H9 (cell line): Measurements from ENCODE around the gene RFPL1. TPM values are rescaled to one million over a fixed set of nuclear protein-coding genes. Genes with fewer than 3 reads are reported as not detected.

ENCODE experiments used
- DNase-seq: peaks from one replicate; pipeline ENCODE4 v3.0.0-alpha.2; 2017
- H2AFZ ChIP-seq: one replicate; pipeline ENCODE4 v1.6.1; 2013; ENCODE audit warnings: mild to moderate bottlenecking, low read length, control low read depth, moderate library complexity
- H2AK5ac ChIP-seq: 2 replicates; pipeline ENCODE4 v1.6.1; 2013; ENCODE audit warnings: low read length, control low read depth, mixed read lengths; ENCODE audit not compliant: insufficient read length
- H2BK120ac ChIP-seq: one replicate; pipeline ENCODE4 v1.6.1; 2013; ENCODE audit warnings: low read depth, mild to moderate bottlenecking, low read length, control low read depth, inconsistent platforms; ENCODE audit not compliant: poor library complexity, severe bottlenecking
- H2BK12ac ChIP-seq: 2 replicates; pipeline ENCODE4 v1.6.1; 2013; ENCODE audit warnings: low read length, control low read depth, mixed read lengths, low read depth; ENCODE audit not compliant: insufficient read length
- H2BK15ac ChIP-seq: 2 replicates; pipeline ENCODE4 v1.6.1; 2013; ENCODE audit warnings: low read depth, low read length, control low read depth
- H2BK20ac ChIP-seq: one replicate; pipeline ENCODE4 v1.6.1; 2013; ENCODE audit warnings: low read depth, mild to moderate bottlenecking, low read length, control low read depth, inconsistent platforms; ENCODE audit not compliant: poor library complexity, severe bottlenecking
- H2BK5ac ChIP-seq: 2 replicates; pipeline ENCODE4 v1.6.1; 2013; ENCODE audit warnings: low read length, control low read depth, mixed read lengths; ENCODE audit not compliant: insufficient read length
- H3K14ac ChIP-seq: 2 replicates; pipeline ENCODE4 v1.6.1; 2013; ENCODE audit warnings: low read length, control low read depth; ENCODE audit not compliant: insufficient read depth
- H3K18ac ChIP-seq: 2 replicates; pipeline ENCODE4 v1.6.1; 2013; ENCODE audit warnings: low read depth, mild to moderate bottlenecking, mixed read lengths, low read length, control low read depth; ENCODE audit not compliant: insufficient read length
- H3K23ac ChIP-seq: 2 replicates; pipeline ENCODE4 v1.6.1; 2013; ENCODE audit warnings: low read length, control low read depth, mixed read lengths, low read depth; ENCODE audit not compliant: insufficient read length
- H3K23me2 ChIP-seq: 2 replicates; pipeline ENCODE4 v1.6.1; 2013; ENCODE audit warnings: low read depth, mild to moderate bottlenecking, mixed read lengths, low read length, control low read depth; ENCODE audit not compliant: insufficient read length, poor library complexity, severe bottlenecking
- H3K27ac ChIP-seq: 2 replicates; pipeline ENCODE4 v1.5.1; 2013; ENCODE audit warnings: low read length, control low read depth, mixed read lengths, low read depth; ENCODE audit not compliant: insufficient read length
- H3K27me3 ChIP-seq: 2 replicates; pipeline ENCODE4 v1.6.1; 2013; ENCODE audit warnings: low read length, control low read depth, inconsistent platforms; ENCODE audit not compliant: insufficient read depth
- H3K4ac ChIP-seq: 2 replicates; pipeline ENCODE4 v1.6.1; 2013; ENCODE audit warnings: low read depth, mild to moderate bottlenecking, control low read depth, inconsistent platforms, low read length, moderate library complexity
- H3K4me1 ChIP-seq: 2 replicates; pipeline ENCODE4 v1.6.1; 2013; ENCODE audit warnings: low read length, control low read depth, inconsistent platforms; ENCODE audit not compliant: insufficient read depth
- H3K4me2 ChIP-seq: 2 replicates; pipeline ENCODE4 v1.6.1; 2013; ENCODE audit warnings: low read length, control low read depth, mixed read lengths; ENCODE audit not compliant: insufficient read length, insufficient read depth
- H3K56ac ChIP-seq: 2 replicates; pipeline ENCODE4 v1.6.1; 2013; ENCODE audit warnings: low read depth, mild to moderate bottlenecking, mixed read lengths, low read length, control low read depth; ENCODE audit not compliant: insufficient read length
- H3K79me1 ChIP-seq: 2 replicates; pipeline ENCODE4 v1.6.1; 2013; ENCODE audit warnings: low read depth, mild to moderate bottlenecking, moderate library complexity, low read length, control low read depth, inconsistent platforms; ENCODE audit not compliant: insufficient read depth, poor library complexity, severe bottlenecking
- H3K79me2 ChIP-seq: 2 replicates; pipeline ENCODE4 v1.6.1; 2013; ENCODE audit warnings: low read length, control low read depth, inconsistent platforms; ENCODE audit not compliant: insufficient read depth
- H3K9ac ChIP-seq: 2 replicates; pipeline ENCODE4 v1.6.1; 2013; ENCODE audit warnings: low read length, control low read depth, mixed read lengths; ENCODE audit not compliant: insufficient read length; ENCODE audit errors: extremely low read depth
- H3K9me3 ChIP-seq: one replicate; pipeline ENCODE4 v1.6.1; 2013; ENCODE audit warnings: low read depth, low read length, inconsistent platforms; ENCODE audit not compliant: control insufficient read depth
- H3T11ph ChIP-seq: one replicate; pipeline ENCODE4 v1.6.1; 2013; ENCODE audit warnings: mild to moderate bottlenecking, low read length, control low read depth, inconsistent platforms
- H4K20me1 ChIP-seq: one replicate; pipeline ENCODE4 v1.6.1; 2013; ENCODE audit not compliant: control insufficient read depth, insufficient read length, insufficient read depth
- H4K5ac ChIP-seq: 2 replicates; pipeline ENCODE4 v1.6.1; 2013; ENCODE audit warnings: low read depth, mild to moderate bottlenecking, mixed read lengths, low read length, control low read depth; ENCODE audit not compliant: insufficient read length
- H4K8ac ChIP-seq: replicated peaks from 2 replicates; pipeline ENCODE4 v1.6.1; 2013; ENCODE audit warnings: low read length, control low read depth, mixed read lengths, low read depth; ENCODE audit not compliant: insufficient read length
- H4K91ac ChIP-seq: 2 replicates; pipeline ENCODE4 v1.6.1; 2013; ENCODE audit warnings: low read depth, mild to moderate bottlenecking, moderate library complexity, mixed read lengths, low read length, control low read depth; ENCODE audit not compliant: insufficient read length
- H3K27ac Mint-ChIP-seq, 3 experiments: 2 replicates in 2 of 3; 3 replicates in 1 of 3; pipeline ENCODE4 v1.8.0; 2020 to 2021; ENCODE audit warnings: mixed read lengths in 3 of 3, mild to moderate bottlenecking in 1 of 3, moderate library complexity in 1 of 3
- H3K27me3 Mint-ChIP-seq: 2 replicates; pipeline ENCODE4 v1.8.0; 2021; ENCODE audit warnings: low read depth, mild to moderate bottlenecking, moderate library complexity, mixed read lengths
- H3K36me3 Mint-ChIP-seq, 3 experiments: 2 replicates in 2 of 3; 3 replicates in 1 of 3; pipeline ENCODE4 v1.8.0; 2020 to 2021; ENCODE audit warnings: low read depth in 3 of 3, mixed read lengths in 3 of 3; ENCODE audit not compliant: insufficient read depth in 1 of 3
- H3K4me1 Mint-ChIP-seq, 2 experiments: 2 replicates each; pipeline ENCODE4 v1.8.0; 2020; ENCODE audit warnings: mixed read lengths in 2 of 2
- H3K4me3 Mint-ChIP-seq, 2 experiments: 2 replicates in 1 of 2; 3 replicates in 1 of 2; pipeline ENCODE4 v1.8.0; 2020 to 2021; ENCODE audit warnings: mild to moderate bottlenecking in 2 of 2, mixed read lengths in 2 of 2, moderate library complexity in 1 of 2
- H3K9me3 Mint-ChIP-seq, 2 experiments: 2 replicates in 1 of 2; 3 replicates in 1 of 2; pipeline ENCODE4 v1.8.0; 2020; ENCODE audit warnings: mild to moderate bottlenecking in 2 of 2, mixed read lengths in 2 of 2, moderate library complexity in 1 of 2
- WGBS: extraction: QIAGEN DNeasy Blood & Tissue Kit; methylation state at CpG from one replicate; pipeline ENCODE4 v1.1.7; 2013; ENCODE audit warnings: missing lambda C conversion rate, low lambda C conversion rate, mixed read lengths; ENCODE audit not compliant: insufficient read length; ENCODE audit errors: extremely low coverage; 5-methylcytosine and 5-hydroxymethylcytosine counted together
- total RNA-seq: library from RNA; stranded (reverse); gene quantifications from 2 replicates; pipeline ENCODE4 v1.2.1, GENCODE V29; 2021
- TF ChIP-seq, protein P1 (sequence below): fragments of 200-600 bp; sonication (generic); conservative IDR thresholded peaks from 3 replicates; pipeline ENCODE4 v1.8.0; 2021; ENCODE audit warnings: antibody characterized with exemption, mild to moderate bottlenecking

The RFPL1 gene
- total RNA-seq, 1 experiment from 2014 or later = not detected

DNA sequence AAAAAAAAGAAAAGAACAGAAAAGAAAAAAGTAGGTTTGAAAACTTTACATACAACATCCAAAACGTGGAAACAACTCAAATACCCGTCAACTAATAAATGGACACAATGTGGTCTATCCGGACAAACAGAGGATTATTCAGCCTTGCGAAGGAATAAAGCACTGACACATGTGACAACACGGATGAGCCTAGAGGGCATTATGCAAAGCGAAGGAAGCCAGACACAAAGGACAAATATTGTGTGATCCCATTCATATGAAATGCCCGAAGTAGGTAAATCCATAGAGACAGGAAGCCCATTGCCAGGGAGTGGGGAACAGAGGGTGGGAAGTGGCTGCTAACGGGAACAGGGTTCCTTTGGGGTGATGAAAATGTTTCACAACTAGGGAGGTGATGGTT, 11.8 kb downstream of the RFPL1 start:
- Mint-ChIP-seq H3K4me3 (no peak overlapping the region), H3K27me3 (no peaks in the 10 kb centered on the region; the same call in none of the 2 replicates)
- H2AK5ac ChIP-seq = no peak overlapping the region

More for the DNA sequence above, 11.8 kb downstream of the RFPL1 start:
- WGBS = no CpG with 5 or more reads among the region's 8 CpGs
- no peaks in the 10 kb centered on the region for H3K9me3 Mint-ChIP-seq
- no peak overlapping the region for H2BK20ac ChIP-seq
- no peaks in the 10 kb centered on the region; the same call in 1 of the 2 replicates for H3K4me1 ChIP-seq
- H3K4me1 Mint-ChIP-seq = peaks cover 0 to 3% of the 10 kb centered on the region in 2 experiments; a peak in 1 of 4 replicates
- no peak overlapping the region for H3T11ph ChIP-seq
- no peak overlapping the region for H4K91ac ChIP-seq
- no peaks in the 10 kb centered on the region for H3K79me1 ChIP-seq
- H3K79me2 ChIP-seq = no peaks in the 10 kb centered on the region
- TF ChIP-seq, protein P1, sequence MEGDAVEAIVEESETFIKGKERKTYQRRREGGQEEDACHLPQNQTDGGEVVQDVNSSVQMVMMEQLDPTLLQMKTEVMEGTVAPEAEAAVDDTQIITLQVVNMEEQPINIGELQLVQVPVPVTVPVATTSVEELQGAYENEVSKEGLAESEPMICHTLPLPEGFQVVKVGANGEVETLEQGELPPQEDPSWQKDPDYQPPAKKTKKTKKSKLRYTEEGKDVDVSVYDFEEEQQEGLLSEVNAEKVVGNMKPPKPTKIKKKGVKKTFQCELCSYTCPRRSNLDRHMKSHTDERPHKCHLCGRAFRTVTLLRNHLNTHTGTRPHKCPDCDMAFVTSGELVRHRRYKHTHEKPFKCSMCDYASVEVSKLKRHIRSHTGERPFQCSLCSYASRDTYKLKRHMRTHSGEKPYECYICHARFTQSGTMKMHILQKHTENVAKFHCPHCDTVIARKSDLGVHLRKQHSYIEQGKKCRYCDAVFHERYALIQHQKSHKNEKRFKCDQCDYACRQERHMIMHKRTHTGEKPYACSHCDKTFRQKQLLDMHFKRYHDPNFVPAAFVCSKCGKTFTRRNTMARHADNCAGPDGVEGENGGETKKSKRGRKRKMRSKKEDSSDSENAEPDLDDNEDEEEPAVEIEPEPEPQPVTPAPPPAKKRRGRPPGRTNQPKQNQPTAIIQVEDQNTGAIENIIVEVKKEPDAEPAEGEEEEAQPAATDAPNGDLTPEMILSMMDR = no peak
- no peak overlapping the region for H2BK15ac ChIP-seq
- H3K23me2 ChIP-seq = no peaks in the 10 kb centered on the region
- no peak overlapping the region for H3K9ac ChIP-seq
- no peak overlapping the region for H3K14ac ChIP-seq
- H3K23ac ChIP-seq = no peak overlapping the region
- H3K27ac Mint-ChIP-seq = no peak overlapping the region; a peak in 1 of 7 replicates
- no peak overlapping the region for H2BK120ac ChIP-seq
- no peak overlapping the region for H3K4ac ChIP-seq
- no peak overlapping the region for H2BK12ac ChIP-seq
- H3K27ac ChIP-seq = no peak overlapping the region
- DNase-seq = no peak
- H3K36me3 Mint-ChIP-seq = no peaks in the 10 kb centered on the region
- H3K18ac ChIP-seq = no peak overlapping the region
- no peaks in the 10 kb centered on the region; the same call in 1 of the 2 replicates for H3K27me3 ChIP-seq
- no peak overlapping the region for H2BK5ac ChIP-seq
- no peak overlapping the region for H4K5ac ChIP-seq
- no peaks in the 10 kb centered on the region for H4K20me1 ChIP-seq
- H3K56ac ChIP-seq = no peak overlapping the region
- H4K8ac ChIP-seq = no peak overlapping the region
- no peak overlapping the region for H3K4me2 ChIP-seq
- H2AFZ ChIP-seq = no peak overlapping the region
- H3K9me3 ChIP-seq = no peaks in the 10 kb centered on the region
